Right atrium auricular region (tissue), 2 donors: Measurements from ENCODE around the gene DAPK3. TPM values are rescaled to one million over a fixed set of nuclear protein-coding genes. Genes with fewer than 3 reads are reported as not detected.

ENCODE experiments used
- DNase-seq: peaks from one replicate; pipeline ENCODE4 v3.0.0-alpha.2; 2019; ENCODE audit warnings: low spot score
- H3K27ac ChIP-seq, 2 donors: fragments of 200-600 bp; sonication (generic); 1 replicate in 1 of 2; 2 replicates in 1 of 2; pipeline ENCODE4 v1.5.1; 2016 to 2019
- H3K27me3 ChIP-seq, 2 donors: fragments of 200-600 bp; sonication (generic); one replicate each; pipeline versions ENCODE4 v1.5.1 to v1.6.0; 2017 to 2019
- H3K36me3 ChIP-seq: fragments of 200-600 bp; sonication (generic); one replicate; pipeline ENCODE4 v1.5.1; 2016
- H3K4me1 ChIP-seq, 2 donors: fragments of 200-600 bp; sonication (generic); one replicate each; pipeline versions ENCODE4 v1.5.1 to v1.6.0; 2017 to 2019
- H3K4me3 ChIP-seq, 2 donors: fragments of 200-600 bp; sonication (generic); 1 replicate in 1 of 2; 2 replicates in 1 of 2; pipeline ENCODE4 v1.5.1; 2017 to 2019; ENCODE audit warnings: mild to moderate bottlenecking in 1 of 2, moderate library complexity in 1 of 2
- H3K9me3 ChIP-seq, 2 donors: fragments of 200-600 bp; sonication (generic); one replicate each; pipeline ENCODE4 v1.5.1; 2019
- CTCF ChIP-seq, 2 donors: fragments of 200-600 bp; sonication (generic); IDR thresholded peaks; one replicate each; pipeline ENCODE4 v1.5.1; 2019; ENCODE audit warnings: antibody characterized with exemption in 2 of 2
- total RNA-seq, 2 donors: library from RNA; depleted of rRNA; stranded (reverse); fragments of >200 nt; gene quantifications; one replicate each; pipeline ENCODE4 v1.1.0, GENCODE V29; 2016

The DAPK3 gene
- total RNA-seq, 2 donors from 2014 or later = 46.2 to 202 TPM

DNA sequence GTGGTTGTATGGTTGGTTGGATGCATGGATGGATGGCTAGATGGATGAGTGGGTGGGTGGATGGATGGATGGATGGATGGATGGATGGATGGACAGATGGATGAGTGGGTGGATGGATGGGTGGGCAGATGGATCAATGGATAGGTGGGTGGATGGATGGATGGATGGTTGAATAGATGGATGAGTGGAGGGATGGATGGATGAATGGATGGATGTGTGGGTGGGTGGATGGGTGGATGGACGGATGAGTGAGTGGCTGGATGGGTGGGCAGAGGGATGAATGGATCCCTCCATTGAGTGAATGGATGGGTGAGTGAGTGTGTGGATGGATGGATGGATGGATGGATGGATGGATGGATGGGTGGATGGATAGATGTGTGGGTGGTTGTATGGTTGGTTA, 47.0 kb downstream of the DAPK3 start:
- no peak overlapping the region for H3K27ac ChIP-seq
- no peaks in the 10 kb centered on the region for H3K4me1 ChIP-seq
- TF ChIP-seq CTCF (IDR thresholded peaks at IDR 0.05) = no peak
- no peaks in the 10 kb centered on the region for H3K36me3 ChIP-seq
- H3K4me3 ChIP-seq = no peak overlapping the region
- H3K9me3 ChIP-seq = peaks cover 0 to 25% of the 10 kb centered on the region in 2 donors
- no peaks in the 10 kb centered on the region for H3K27me3 ChIP-seq
- DNase-seq = no peak

- no peak overlapping the region for H3K27ac ChIP-seq
Observed at GRCh38 chr19:3923096-3923758, 47.7 kb downstream of the DAPK3 start.

GRCh38 chr19:3919793-3920192, 51.1 kb downstream of the DAPK3 start:
- Histone ChIP-seq H3K9me3 (peaks cover 0 to 25% of the 10 kb centered on the region in 2 donors), H3K27me3 (no peaks in the 10 kb centered on the region), H3K4me1 (no peaks in the 10 kb centered on the region), H3K27ac (no peak overlapping the region), H3K4me3 (no peak overlapping the region), H3K36me3 (no peaks in the 10 kb centered on the region)
- DNase-seq = no peak
- TF ChIP-seq CTCF (IDR thresholded peaks at IDR 0.05) = no peak

More at GRCh38 chr19:3923096-3923758, 47.7 kb downstream of the DAPK3 start:
- no peak for TF ChIP-seq CTCF (IDR thresholded peaks at IDR 0.05)
- Histone ChIP-seq H3K27me3 (no peaks in the 10 kb centered on the region), H3K4me1 (no peaks in the 10 kb centered on the region), H3K9me3 (peaks cover 0 to 25% of the 10 kb centered on the region in 2 donors), H3K4me3 (no peak overlapping the region), H3K36me3 (no peaks in the 10 kb centered on the region)
- no peak for DNase-seq

DNA sequence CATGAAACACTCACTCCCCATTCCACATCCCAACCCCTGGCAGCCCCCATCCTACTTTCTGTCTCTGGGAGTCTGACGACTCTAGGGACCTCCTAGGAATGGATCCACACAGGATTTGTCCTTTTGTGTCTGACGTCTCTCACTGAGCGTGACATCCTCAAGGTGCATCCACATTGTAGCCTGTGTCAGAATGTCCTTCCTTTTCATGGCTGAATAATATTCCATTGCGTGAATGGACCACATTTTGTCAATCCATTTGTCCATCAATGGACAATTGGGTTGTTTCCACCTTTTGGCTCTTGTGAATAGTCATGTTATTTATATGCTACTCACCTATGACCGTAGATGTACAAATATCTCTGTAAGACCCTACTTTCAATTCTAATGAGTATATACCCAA, 54.9 kb downstream of the DAPK3 start:
- DNase-seq = no peak
- Histone ChIP-seq H3K9me3 (peaks cover 0 to 7% of the 10 kb centered on the region in 2 donors), H3K27ac (no peak overlapping the region), H3K4me3 (no peak overlapping the region), H3K4me1 (no peaks in the 10 kb centered on the region), H3K36me3 (no peaks in the 10 kb centered on the region), H3K27me3 (no peaks in the 10 kb centered on the region)
- TF ChIP-seq CTCF (IDR thresholded peaks at IDR 0.05) = no peak

- Histone ChIP-seq H3K27me3 (no peaks in the 10 kb centered on the region), H3K4me3 (no peak overlapping the region), H3K9me3 (peaks cover 0 to 11% of the 10 kb centered on the region in 2 donors), H3K27ac (no peak overlapping the region), H3K4me1 (no peaks in the 10 kb centered on the region), H3K36me3 (no peaks in the 10 kb centered on the region)
- TF ChIP-seq CTCF (IDR thresholded peaks at IDR 0.05) = no peak
- DNase-seq = no peak
Observed at GRCh38 chr19:3914199-3914598, 56.7 kb downstream of the DAPK3 start.

- H3K9me3 ChIP-seq = peaks cover 0 to 11% of the 10 kb centered on the region in 2 donors
- no peak overlapping the region for H3K27ac ChIP-seq
- no peaks in the 10 kb centered on the region for H3K36me3 ChIP-seq
- H3K4me1 ChIP-seq = no peaks in the 10 kb centered on the region
- TF ChIP-seq CTCF (IDR thresholded peaks at IDR 0.05) = no peak
- no peak overlapping the region for H3K4me3 ChIP-seq
- H3K27me3 ChIP-seq = no peaks in the 10 kb centered on the region
- DNase-seq = no peak
Observed at GRCh38 chr19:3910105-3910504, 60.8 kb downstream of the DAPK3 start.
